ENCODE data around the gene WNT7B.
A peak's percentile ranks its signal among the peaks of the same experiment; 100 is the strongest.

The WNT7B gene

GRCh38 chr22:45977003-45977411 is at the start of gene WNT7B:
TSS of gene WNT7B (minus strand) at chr22:45977162. CDS start at chr22:45976754, 408 bp downstream.
- DNase-seq = peak; percentile 73

GRCh38 chr22:46025973-46026898 is 49.3 kb upstream of the WNT7B start:
- no peak for DNase-seq

GRCh38 chr22:46025225-46025972 is 48.4 kb upstream of the WNT7B start:
- DNase-seq = no peak

- no peak for DNase-seq
Observed at GRCh38 chr22:46024136-46024840, 47.3 kb upstream of the WNT7B start.

- DNase-seq = no peak
Observed at GRCh38 chr22:46023558-46023981, 46.6 kb upstream of the WNT7B start.

GRCh38 chr22:46022881-46023512 is 46.0 kb upstream of the WNT7B start:
- no peak for DNase-seq

- no peak for DNase-seq
Observed at GRCh38 chr22:46021577-46021976, 44.6 kb upstream of the WNT7B start.

- DNase-seq = no peak
Observed at GRCh38 chr22:46019351-46019750, 42.4 kb upstream of the WNT7B start.

GRCh38 chr22:46018859-46019258 is 41.9 kb upstream of the WNT7B start:
- no peak for DNase-seq

GRCh38 chr22:46017166-46017565 is 40.2 kb upstream of the WNT7B start:
- DNase-seq = no peak

- DNase-seq = peak; percentile 72
Observed at GRCh38 chr22:46013460-46014416, 36.8 kb upstream of the WNT7B start.

- DNase-seq = no peak
Observed at GRCh38 chr22:46012881-46013281, 35.9 kb upstream of the WNT7B start.

GRCh38 chr22:46012182-46012880 is 35.4 kb upstream of the WNT7B start:
- no peak for DNase-seq

GRCh38 chr22:46011627-46012181 is 34.7 kb upstream of the WNT7B start:
- no peak for DNase-seq

GRCh38 chr22:46010951-46011626 is 34.1 kb upstream of the WNT7B start:
- DNase-seq = no peak

GRCh38 chr22:46010207-46010867 is 33.4 kb upstream of the WNT7B start:
- DNase-seq = no peak

- DNase-seq = no peak
Observed at GRCh38 chr22:46009730-46010129, 32.8 kb upstream of the WNT7B start.

GRCh38 chr22:46008836-46009596 is 32.1 kb upstream of the WNT7B start:
- DNase-seq = no peak

GRCh38 chr22:46008291-46008690 is 31.3 kb upstream of the WNT7B start:
- no peak for DNase-seq
